ENCODE data around the gene METTL15. TPM values are rescaled to one million over a fixed set of nuclear protein-coding genes. Genes with fewer than 3 reads are reported as not detected.
"Not testable (repeated sequence)": the region's sequence is repeated elsewhere in the genome, so short reads cannot be mapped to it uniquely, and the experiment has no call there.

Gene METTL15
- total RNA-seq, 1 experiment from 2014 or later, result 9.1 TPM

DNA sequence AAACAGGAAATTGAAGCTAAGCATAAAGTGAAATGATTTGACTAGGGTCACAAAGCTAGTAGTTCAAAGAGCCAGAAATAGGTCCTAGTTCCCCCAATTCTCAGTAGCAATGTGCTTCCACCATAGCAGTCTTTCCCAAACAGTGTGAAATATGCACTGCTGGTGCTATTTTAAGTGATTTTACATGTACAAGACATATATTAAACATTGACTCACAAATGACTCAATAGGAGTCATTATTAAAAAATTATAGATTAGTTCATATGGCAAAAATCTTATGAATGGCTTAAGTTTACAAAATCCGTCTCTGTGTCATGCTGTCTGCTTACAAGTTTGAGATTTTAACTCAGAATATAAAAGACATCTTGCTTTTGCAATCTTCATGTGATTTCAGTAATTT, 21.6 kb upstream of the METTL15 start:
- H2AK5ac ChIP-seq (ENCODE audit: insufficient read length, low read length), result no peak overlapping the region
- H4K20me1 ChIP-seq (ENCODE audit: control insufficient read depth, insufficient read depth, insufficient read length), result no peaks in the 10 kb centered on the region
- H4K91ac ChIP-seq (ENCODE audit: insufficient read length, low read depth, low read length), result no peak overlapping the region
- no peak overlapping the region for H3K56ac ChIP-seq (ENCODE audit: insufficient read length, low read depth, low read length)
- H3K4ac ChIP-seq (ENCODE audit: low read depth, low read length), result no peak overlapping the region
- no peak overlapping the region for H3K18ac ChIP-seq (ENCODE audit: insufficient read length, low read depth, low read length)
- no peak overlapping the region for H2BK5ac ChIP-seq (ENCODE audit: insufficient read length, low read length)
- Mint-ChIP-seq H3K9me3 (no peaks in the 10 kb centered on the region), H3K36me3 (ENCODE audit: insufficient read depth in 1 of 3, low read depth in 3 of 3) (peaks cover 0 to 47% (median 30%) of the 10 kb centered on the region in 3 experiments; a peak in 6 of 7 replicates), H3K4me3 (no peak overlapping the region), H3K27me3 (ENCODE audit: low read depth) (no peaks in the 10 kb centered on the region), H3K27ac (no peak overlapping the region), H3K4me1 (no peaks in the 10 kb centered on the region)
- H3T11ph ChIP-seq (ENCODE audit: low read length), result no peak overlapping the region
- no peak for TF ChIP-seq CTCF (conservative IDR thresholded peaks at IDR 0.05)
- H3K9me3 ChIP-seq (ENCODE audit: control insufficient read depth, low read depth, low read length), result no peaks in the 10 kb centered on the region
- H3K14ac ChIP-seq (ENCODE audit: insufficient read depth, low read length), result no peak overlapping the region
- no peak overlapping the region for H3K4me2 ChIP-seq (ENCODE audit: insufficient read depth, insufficient read length, low read length)
- WGBS (ENCODE audit: extremely low coverage, insufficient read length, low lambda C conversion rate), result no CpG with 5 or more reads among the region's 1 CpG
- no peak overlapping the region for H4K5ac ChIP-seq (ENCODE audit: insufficient read length, low read depth, low read length)
- no peak overlapping the region for H2BK20ac ChIP-seq (ENCODE audit: low read depth, low read length, poor library complexity, severe bottlenecking)
- H3K4me1 ChIP-seq (ENCODE audit: insufficient read depth, low read length), result no peaks in the 10 kb centered on the region
- no peak overlapping the region for H3K27ac ChIP-seq (ENCODE audit: insufficient read length, low read depth, low read length)
- no peaks in the 10 kb centered on the region for H3K23me2 ChIP-seq (ENCODE audit: insufficient read length, low read depth, low read length, poor library complexity, severe bottlenecking)
- H3K23ac ChIP-seq (ENCODE audit: insufficient read length, low read depth, low read length), result no peak overlapping the region
- H3K27me3 ChIP-seq (ENCODE audit: insufficient read depth, low read length), result no peaks in the 10 kb centered on the region
- H2BK120ac ChIP-seq (ENCODE audit: low read depth, low read length, poor library complexity, severe bottlenecking), result no peak overlapping the region
- H3K79me1 ChIP-seq (ENCODE audit: insufficient read depth, low read depth, low read length, poor library complexity, severe bottlenecking), result no peaks in the 10 kb centered on the region
- no peak for DNase-seq
- H2BK15ac ChIP-seq (ENCODE audit: low read depth, low read length), result no peak overlapping the region
- no peak overlapping the region for H2BK12ac ChIP-seq (ENCODE audit: insufficient read length, low read depth, low read length)
- no peak overlapping the region for H4K8ac ChIP-seq (replicated peaks; ENCODE audit: insufficient read length, low read depth, low read length)
- no peaks in the 10 kb centered on the region for H3K79me2 ChIP-seq (ENCODE audit: insufficient read depth, low read length)
- H3K9ac ChIP-seq (ENCODE audit: extremely low read depth, insufficient read length, low read length), result no peak overlapping the region
- H2AFZ ChIP-seq (ENCODE audit: low read length), result no peak overlapping the region

- not testable (repeated sequence) for H2AK5ac ChIP-seq (ENCODE audit: insufficient read length, low read length); H2BK12ac ChIP-seq (ENCODE audit: insufficient read length, low read depth, low read length); H3K27ac Mint-ChIP-seq; H3K18ac ChIP-seq (ENCODE audit: insufficient read length, low read depth, low read length); H3T11ph ChIP-seq (ENCODE audit: low read length); H3K23ac ChIP-seq (ENCODE audit: insufficient read length, low read depth, low read length); H2BK5ac ChIP-seq (ENCODE audit: insufficient read length, low read length); H4K20me1 ChIP-seq (ENCODE audit: control insufficient read depth, insufficient read depth, insufficient read length); H4K91ac ChIP-seq (ENCODE audit: insufficient read length, low read depth, low read length); H3K27me3 ChIP-seq (ENCODE audit: insufficient read depth, low read length); H3K4me2 ChIP-seq (ENCODE audit: insufficient read depth, insufficient read length, low read length); H3K9me3 ChIP-seq (ENCODE audit: control insufficient read depth, low read depth, low read length); H4K8ac ChIP-seq (replicated peaks; ENCODE audit: insufficient read length, low read depth, low read length); H4K5ac ChIP-seq (ENCODE audit: insufficient read length, low read depth, low read length); H3K4me3 Mint-ChIP-seq; DNase-seq; H3K9me3 Mint-ChIP-seq; H3K23me2 ChIP-seq (ENCODE audit: insufficient read length, low read depth, low read length, poor library complexity, severe bottlenecking); H3K27me3 Mint-ChIP-seq (ENCODE audit: low read depth); H2BK120ac ChIP-seq (ENCODE audit: low read depth, low read length, poor library complexity, severe bottlenecking); H3K79me2 ChIP-seq (ENCODE audit: insufficient read depth, low read length); H3K4me1 Mint-ChIP-seq; H3K79me1 ChIP-seq (ENCODE audit: insufficient read depth, low read depth, low read length, poor library complexity, severe bottlenecking); H3K4me1 ChIP-seq (ENCODE audit: insufficient read depth, low read length); H3K14ac ChIP-seq (ENCODE audit: insufficient read depth, low read length); H3K56ac ChIP-seq (ENCODE audit: insufficient read length, low read depth, low read length); H2BK20ac ChIP-seq (ENCODE audit: low read depth, low read length, poor library complexity, severe bottlenecking); H3K9ac ChIP-seq (ENCODE audit: extremely low read depth, insufficient read length, low read length); H3K4ac ChIP-seq (ENCODE audit: low read depth, low read length); H2BK15ac ChIP-seq (ENCODE audit: low read depth, low read length); H2AFZ ChIP-seq (ENCODE audit: low read length); H3K27ac ChIP-seq (ENCODE audit: insufficient read length, low read depth, low read length)
- no CpG with 5 or more reads among the region's 1 CpG for WGBS (ENCODE audit: extremely low coverage, insufficient read length, low lambda C conversion rate)
- H3K36me3 Mint-ChIP-seq (ENCODE audit: insufficient read depth in 1 of 3, low read depth in 3 of 3), result peaks cover 0 to 47% (median 24%) of the 10 kb centered on the region in 3 experiments; a peak in 6 of 7 replicates
Observed at GRCh38 chr11:28087192-28087591, 21.0 kb upstream of the METTL15 start.
